Activated CD4-positive, alpha-beta T cell treated with anti-CD3 and anti-CD28 coated beads, Interleukin-2, amount 50 U/mL, for 16 hours (primary cell): ENCODE results near the gene CAPN15.

Experiments
- DNase-seq: peaks from one replicate; pipeline ENCODE4 v3.0.0-alpha.2; 2020

CAPN15 gene

DNA sequence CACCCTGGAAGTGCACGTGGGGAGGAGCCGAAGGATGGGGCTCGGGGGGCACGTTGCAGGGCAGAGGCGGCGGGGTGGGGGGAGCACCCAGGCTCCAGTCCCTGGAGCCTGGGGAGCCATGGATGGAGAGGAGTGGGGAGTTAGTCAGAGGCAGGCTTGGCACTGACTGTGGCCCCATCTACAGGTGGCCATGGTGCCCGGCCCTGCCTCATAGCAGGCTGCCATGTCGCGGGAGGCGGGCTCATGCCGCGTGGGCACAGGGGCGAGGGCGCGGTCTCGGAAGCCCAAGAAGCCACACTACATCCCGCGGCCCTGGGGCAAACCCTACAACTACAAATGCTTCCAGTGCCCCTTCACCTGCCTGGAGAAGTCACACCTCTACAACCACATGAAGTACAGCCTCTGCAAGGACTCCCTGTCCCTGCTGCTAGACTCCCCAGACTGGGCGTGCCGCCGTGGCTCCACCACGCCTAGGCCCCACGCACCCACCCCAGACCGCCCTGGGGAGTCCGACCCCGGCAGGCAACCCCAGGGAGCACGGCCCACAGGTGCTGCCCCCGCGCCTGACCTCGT lies 35.6 kb downstream of the CAPN15 start:
- DNase-seq, result no peak

DNA sequence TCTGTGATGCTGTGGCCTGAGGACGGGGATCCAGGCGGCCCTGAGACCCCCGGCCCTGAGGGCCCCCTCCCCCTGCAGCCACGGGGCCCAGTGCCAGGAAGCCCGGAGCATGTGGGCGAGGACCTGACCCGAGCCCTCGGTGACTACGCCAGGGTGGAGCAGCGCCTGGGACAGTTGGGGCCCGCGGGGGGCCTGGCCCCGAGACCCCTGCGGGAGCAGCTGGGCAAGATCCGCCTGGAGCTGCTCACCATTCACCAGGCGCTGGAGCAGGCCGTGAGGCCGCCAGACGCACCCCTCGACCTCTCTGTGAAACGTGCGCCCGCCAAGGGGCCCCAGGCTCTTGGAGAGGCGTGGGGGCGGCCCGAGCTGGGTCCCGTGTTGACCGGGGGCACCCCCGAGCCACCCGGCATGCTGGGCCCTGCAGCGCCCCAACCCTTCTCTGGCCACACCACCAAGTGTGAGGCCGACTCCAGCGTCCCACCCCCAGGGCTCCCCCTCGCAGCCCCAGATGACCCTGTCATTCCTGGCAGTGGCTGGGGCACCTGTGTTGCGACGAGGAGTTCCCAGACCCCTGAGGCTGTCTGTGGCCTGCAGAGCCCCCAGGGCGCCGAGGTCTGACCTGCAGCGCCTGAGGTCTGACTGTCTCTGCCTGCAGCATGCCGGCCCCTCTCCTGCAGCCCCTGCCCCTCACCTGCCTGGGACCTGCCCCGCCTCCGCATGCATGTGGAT lies 37.3 kb downstream of the CAPN15 start:
- no peak for DNase-seq

DNA sequence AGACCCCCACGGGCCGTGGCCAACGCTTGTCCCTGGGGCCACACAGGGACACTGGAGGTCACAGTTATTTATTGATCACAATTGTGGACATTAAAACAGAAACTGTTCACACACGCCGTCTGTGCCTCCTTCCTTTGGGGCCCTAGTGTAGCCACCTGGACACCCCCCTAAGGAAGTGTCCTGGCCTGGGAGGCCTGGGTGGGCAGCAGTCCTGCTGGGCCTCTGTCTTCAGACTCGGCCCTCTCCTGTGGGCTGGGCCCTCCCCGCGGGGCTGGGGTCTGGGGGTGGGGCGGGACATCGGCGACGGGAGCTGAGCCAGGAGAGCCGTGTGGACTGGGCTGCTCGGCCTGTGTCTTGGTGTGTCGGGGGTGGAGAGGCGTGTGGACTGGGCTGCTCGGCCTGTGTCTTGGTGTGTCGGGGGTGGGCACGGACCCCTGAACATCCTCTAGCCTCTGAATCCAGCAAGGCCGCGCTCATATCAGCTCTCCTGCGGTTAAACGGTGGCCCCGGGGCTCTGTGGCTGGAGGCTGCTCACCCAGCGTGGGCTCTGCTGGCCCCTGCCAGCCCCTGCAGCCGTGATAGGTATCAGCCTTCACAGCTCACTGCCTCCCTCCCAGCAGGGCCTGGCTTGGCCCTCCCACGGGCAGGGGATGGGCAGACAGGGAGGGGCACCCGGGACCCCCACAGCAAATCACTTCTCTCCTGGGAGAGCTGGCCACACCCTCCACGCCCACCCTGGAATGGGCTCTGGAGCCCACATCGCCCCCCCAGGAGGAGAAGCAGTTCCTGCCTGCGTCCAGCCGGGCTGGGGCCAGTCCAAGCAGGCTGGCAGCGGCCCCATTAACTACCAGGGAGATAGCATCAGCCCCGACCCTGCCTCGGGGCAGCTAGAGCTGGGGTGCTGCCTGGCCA lies 38.2 kb downstream of the CAPN15 start:
- DNase-seq, result no peak

GRCh38 chr16:566475-567372 lies 39.2 kb downstream of the CAPN15 start, which contains the start of gene NHLRC4:
NHLRC4 (plus strand) TSS chr16:567005; CDS start chr16:568048, 1,043 bp downstream.
- peak; percentile 57 for DNase-seq

DNA sequence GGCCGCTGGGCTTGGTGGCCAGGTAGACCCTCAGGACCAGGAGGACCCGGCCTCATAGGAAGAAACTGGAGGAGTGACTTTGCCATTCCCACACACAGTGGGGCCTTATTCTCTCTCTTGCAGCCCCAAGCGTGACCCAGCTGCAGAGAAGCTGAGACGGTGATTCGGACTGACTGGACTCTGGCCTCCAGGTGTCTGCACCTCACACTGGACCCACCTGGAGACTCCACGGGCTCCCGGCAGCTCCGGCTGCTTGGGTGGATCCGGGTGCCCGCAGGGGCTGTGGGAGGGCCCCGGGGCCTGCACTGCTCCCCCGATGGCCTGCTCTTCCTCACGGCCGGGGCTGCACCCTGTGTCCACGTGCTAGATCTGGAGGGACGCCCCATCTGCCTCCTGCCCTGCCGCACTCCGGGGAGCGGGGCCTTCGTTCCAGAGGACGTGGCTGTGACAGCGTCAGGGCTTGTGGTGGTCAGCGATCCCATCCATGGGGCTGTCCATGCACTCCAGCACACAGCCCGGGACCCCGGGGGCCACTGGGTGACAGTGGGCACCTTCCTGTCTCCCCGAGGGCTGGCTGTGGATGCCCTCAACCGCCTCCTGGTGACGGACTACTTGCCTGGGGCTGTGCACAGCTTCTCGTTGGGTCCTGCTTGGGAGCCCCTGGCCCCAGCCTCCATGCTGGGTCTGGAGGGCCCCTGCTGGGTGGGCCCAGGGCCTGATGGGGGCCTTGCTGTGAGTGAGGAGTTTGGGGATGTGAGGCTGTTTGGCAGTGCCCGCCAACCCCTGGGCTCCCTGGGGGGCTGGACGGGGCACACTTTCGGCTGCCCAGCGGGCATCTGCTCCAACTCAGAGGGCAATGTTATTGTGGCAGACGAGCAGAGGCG lies 40.1 kb downstream of the CAPN15 start:
- no peak for DNase-seq

GRCh38 chr16:568401-569258 lies 41.1 kb downstream of the CAPN15 start:
- no peak for DNase-seq

GRCh38 chr16:569445-570254 lies 42.1 kb downstream of the CAPN15 start, which contains the start of gene PIGQ:
PIGQ (plus strand) TSS chr16:569968; CDS start chr16:574075, 4,107 bp downstream.
- DNase-seq, result peak; percentile 68

DNA sequence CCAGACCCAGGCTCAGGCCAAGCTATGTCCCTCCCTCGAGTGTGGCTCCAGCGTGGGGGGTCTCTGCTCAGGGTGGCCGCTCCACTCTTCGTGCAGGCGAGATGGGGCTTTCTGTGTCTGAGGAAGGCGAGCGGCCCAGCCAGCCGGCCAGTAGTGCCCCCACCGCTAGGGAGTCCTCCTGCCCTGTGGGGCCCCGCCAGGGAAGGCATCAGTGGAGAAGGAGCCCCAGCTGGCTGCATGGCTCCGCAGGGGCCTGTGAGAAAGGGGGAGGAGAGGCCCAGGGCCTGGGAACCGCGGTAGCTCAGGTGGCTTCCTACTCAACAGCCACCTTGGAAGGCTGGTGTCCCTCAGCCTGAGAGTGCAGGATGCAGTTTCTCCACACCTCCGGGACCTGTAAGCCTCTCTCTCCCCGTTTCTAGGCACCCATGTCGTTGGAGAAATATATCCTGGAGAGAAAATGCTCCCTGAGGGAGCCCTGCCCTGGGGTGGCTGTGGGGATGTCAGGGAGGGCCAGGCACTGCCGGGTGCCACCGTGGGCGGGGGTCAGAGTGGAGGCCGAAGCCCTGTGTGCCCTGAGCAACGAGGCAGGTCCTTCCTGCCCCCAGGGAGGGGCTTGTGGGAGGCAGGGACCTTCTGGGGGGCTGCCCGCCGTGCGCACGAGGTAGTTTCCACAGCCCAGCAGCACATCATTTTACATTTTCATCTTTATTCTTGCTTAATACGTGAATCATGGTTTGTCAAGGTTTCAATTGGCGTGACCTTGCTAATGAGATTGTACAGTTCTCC lies 45.5 kb downstream of the CAPN15 start:
- DNase-seq, result no peak

GRCh38 chr16:574021-574760 lies 46.7 kb downstream of the CAPN15 start:
- no peak for DNase-seq

DNA sequence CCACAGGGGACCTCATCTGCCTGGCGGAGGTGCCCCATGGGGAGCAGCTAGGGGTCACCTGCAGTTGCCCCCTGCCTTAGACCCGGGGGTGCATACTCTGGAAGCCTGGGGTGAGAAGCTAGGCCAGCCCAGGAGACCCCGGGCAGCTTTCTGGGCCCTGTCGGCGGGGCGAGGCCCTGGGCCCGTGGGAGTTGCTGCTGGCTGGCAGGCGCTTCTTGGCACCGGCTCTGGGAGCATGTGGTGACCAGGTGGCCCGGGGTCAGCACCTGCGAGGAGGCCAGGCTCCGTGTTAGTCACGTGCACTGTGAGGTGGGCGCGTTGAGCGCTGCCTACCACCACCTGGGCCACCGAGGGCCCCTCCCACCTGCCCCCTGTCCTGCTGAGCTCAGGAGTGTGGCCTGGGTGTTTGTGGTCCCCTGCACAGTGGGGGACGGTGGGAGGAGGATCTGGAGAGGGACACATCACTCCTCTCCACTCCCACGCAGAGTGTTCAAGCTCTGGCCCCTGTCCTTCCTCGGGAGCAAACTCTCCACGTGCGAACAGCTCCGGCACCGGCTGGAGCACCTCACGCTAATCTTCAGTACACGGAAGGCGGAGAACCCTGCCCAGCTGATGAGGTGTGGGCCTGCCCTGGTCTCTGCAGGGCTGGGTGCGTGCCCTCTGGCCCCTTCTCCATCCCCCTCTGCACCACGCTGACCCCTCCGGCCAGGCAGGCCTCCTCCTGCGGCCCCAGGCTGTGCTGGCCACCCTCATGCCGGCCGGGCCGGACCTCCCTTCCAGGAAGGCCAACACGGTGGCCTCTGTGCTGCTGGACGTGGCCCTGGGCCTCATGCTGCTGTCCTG lies 48.1 kb downstream of the CAPN15 start:
- DNase-seq, result no peak

DNA sequence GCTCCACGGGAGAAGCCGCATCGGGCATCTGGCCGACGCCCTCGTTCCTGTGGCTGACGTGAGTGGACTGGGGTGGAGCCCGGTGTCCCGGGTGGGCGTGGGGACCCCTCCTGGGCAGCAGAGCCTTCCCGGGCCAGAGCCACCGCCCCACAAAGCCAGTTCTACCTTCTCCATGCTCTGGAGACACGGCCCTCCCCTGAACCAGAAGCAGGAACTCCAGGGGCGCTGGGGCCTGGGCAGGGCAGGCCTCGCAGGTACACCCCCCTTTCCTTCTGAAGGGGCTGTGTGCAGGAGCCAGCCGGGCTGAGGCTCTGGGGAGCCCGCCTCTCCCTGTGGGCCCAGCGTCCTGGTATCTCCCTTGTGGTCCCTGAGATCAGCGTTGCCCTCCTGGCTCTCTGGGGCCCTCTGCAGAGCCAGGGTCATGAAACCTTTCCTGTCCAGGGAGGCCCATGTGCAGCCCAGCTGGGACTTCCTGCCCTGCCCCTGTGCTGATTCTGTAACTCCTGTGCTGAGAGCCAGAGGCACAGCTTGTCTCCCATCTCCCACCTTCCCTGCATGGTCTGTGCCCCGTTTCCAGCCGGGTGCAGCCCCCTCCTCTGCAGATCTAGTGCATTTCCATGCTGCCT lies 48.8 kb downstream of the CAPN15 start:
- no peak for DNase-seq

GRCh38 chr16:576823-577201 lies 49.3 kb downstream of the CAPN15 start:
- DNase-seq, result no peak

- DNase-seq, result no peak
Observed at GRCh38 chr16:577796-578195, 50.3 kb downstream of the CAPN15 start.

- no peak for DNase-seq
Observed at GRCh38 chr16:578232-578869, 50.8 kb downstream of the CAPN15 start.

- peak; percentile 67 for DNase-seq
Observed at GRCh38 chr16:578870-579405, 51.4 kb downstream of the CAPN15 start.
